ENCODE measurements around the gene MTSS2.

The MTSS2 gene

GRCh38 chr16:70714581-70715054, 28.8 kb upstream of the MTSS2 start:
- no peak for DNase-seq

GRCh38 chr16:70713824-70714223, 28.0 kb upstream of the MTSS2 start:
- no peak for DNase-seq

- no peak for DNase-seq
Observed at GRCh38 chr16:70713342-70713741, 27.5 kb upstream of the MTSS2 start.

GRCh38 chr16:70712942-70713341, 27.1 kb upstream of the MTSS2 start:
- DNase-seq: no peak

GRCh38 chr16:70712359-70712758, 26.5 kb upstream of the MTSS2 start:
- no peak for DNase-seq

- DNase-seq: peak in 1 of 3 experiments; percentile 21
Observed at GRCh38 chr16:70711211-70712031, 25.6 kb upstream of the MTSS2 start.

- no peak for DNase-seq
Observed at GRCh38 chr16:70710422-70711210, 24.8 kb upstream of the MTSS2 start.

GRCh38 chr16:70709942-70710341, 24.1 kb upstream of the MTSS2 start:
- no peak for DNase-seq

- no peak for DNase-seq
Observed at GRCh38 chr16:70709457-70709856, 23.6 kb upstream of the MTSS2 start.

- DNase-seq: no peak
Observed at GRCh38 chr16:70708366-70709246, 22.8 kb upstream of the MTSS2 start.

- peak in 1 of 3 experiments; percentile 3 for DNase-seq
Observed at GRCh38 chr16:70706948-70707465, 21.2 kb upstream of the MTSS2 start.

GRCh38 chr16:70705056-70705455, 19.2 kb upstream of the MTSS2 start:
- DNase-seq: no peak

- peak in 1 of 3 experiments; percentile 10 for DNase-seq
Observed at GRCh38 chr16:70704586-70704985, 18.7 kb upstream of the MTSS2 start.

- peak in 2 of 3 experiments; percentile 19 to 36 for DNase-seq
Observed at GRCh38 chr16:70703835-70704381, 18.1 kb upstream of the MTSS2 start.

- DNase-seq: peak in 2 of 3 experiments; percentile 28 to 57
Observed at GRCh38 chr16:70703041-70703834, 17.4 kb upstream of the MTSS2 start.

- DNase-seq: peak; percentile 25 to 57 (median 28)
Observed at GRCh38 chr16:70702624-70703023, 16.8 kb upstream of the MTSS2 start.

GRCh38 chr16:70701998-70702397, 16.1 kb upstream of the MTSS2 start:
- DNase-seq: peak in 1 of 3 experiments; percentile 31

GRCh38 chr16:70701596-70701995, 15.7 kb upstream of the MTSS2 start:
- no peak for DNase-seq

GRCh38 chr16:70701036-70701435, 15.2 kb upstream of the MTSS2 start:
- DNase-seq: peak in 2 of 3 experiments; percentile 54 to 64

- peak in 2 of 3 experiments; percentile 65 to 83 for DNase-seq
Observed at GRCh38 chr16:70700101-70701020, 14.5 kb upstream of the MTSS2 start.
